WTC11 (cell line): ENCODE data around the gene NRG3.

Experiments
- ATF2 ChIP-seq: sonication (generic); formaldehyde crosslinking; IDR thresholded peaks from 2 replicates; pipeline ENCODE4 v1.8.1; 2022; ENCODE audit warnings: low read depth, missing genetic modification reagents, borderline replicate concordance
- CREB1 ChIP-seq: sonication (generic); formaldehyde crosslinking; IDR thresholded peaks from 2 replicates; pipeline ENCODE4 v1.8.0; 2023; ENCODE audit warnings: mild to moderate bottlenecking, missing genetic modification reagents
- CTCF ChIP-seq: fragments of 200-600 bp; IDR thresholded peaks from 2 replicates; pipeline ENCODE4 v1.8.0; 2022; ENCODE audit warnings: antibody characterized with exemption
- GRHL2 ChIP-seq: fragments of 250-450 bp; sonication (Bioruptor Pico); IDR thresholded peaks from 2 replicates; pipeline ENCODE4 v1.8.0; 2022; ENCODE audit warnings: mild to moderate bottlenecking, moderate library complexity; ENCODE audit not compliant: insufficient replicate concordance, severe bottlenecking
- GTF2I ChIP-seq: fragments of 250-450 bp; sonication (Bioruptor Pico); conservative IDR thresholded peaks from 2 replicates; pipeline ENCODE4 v1.4.0; 2021; ENCODE audit warnings: mild to moderate bottlenecking
- TCF7 ChIP-seq: sonication (generic); formaldehyde crosslinking; IDR thresholded peaks from 2 replicates; pipeline ENCODE4 v1.8.0; 2022; ENCODE audit warnings: mild to moderate bottlenecking, low read depth, missing genetic modification reagents, moderate library complexity
- USF2 ChIP-seq: sonication (generic); formaldehyde crosslinking; IDR thresholded peaks from 2 replicates; pipeline ENCODE4 v1.8.1; 2023; ENCODE audit warnings: mild to moderate bottlenecking, missing genetic modification reagents, moderate library complexity
- ZNF121 ChIP-seq: sonication (generic); formaldehyde crosslinking; IDR thresholded peaks from 2 replicates; pipeline ENCODE4 v1.8.0; 2023; ENCODE audit warnings: missing genetic modification reagents
- ZSCAN18 ChIP-seq: fragments of 250-450 bp; sonication (Bioruptor Pico); IDR thresholded peaks from 2 replicates; pipeline ENCODE4 v2.1.2; 2022; ENCODE audit warnings: mild to moderate bottlenecking, moderate library complexity

GRCh38 chr10:82191653-82192052 lies 316.7 kb downstream of the NRG3 start:
- no peak for TF ChIP-seq ZNF121 (CRISPR knock-in tag)
- TF ChIP-seq CTCF, result no peak
- no peak for TF ChIP-seq GTF2I (CRISPR knock-in tag)
- TF ChIP-seq ZSCAN18 (CRISPR knock-in tag), result no peak
- TF ChIP-seq ATF2 (CRISPR knock-in tag), result no peak
- TF ChIP-seq CREB1 (CRISPR knock-in tag), result no peak
- TF ChIP-seq GRHL2 (CRISPR knock-in tag), result no peak
- no peak for TF ChIP-seq USF2 (CRISPR knock-in tag)
- no peak for TF ChIP-seq TCF7 (CRISPR knock-in tag)
